WTC11 (cell line): ENCODE results near the gene FAM89B.

Experiments
- ATF2 ChIP-seq: sonication (generic); formaldehyde crosslinking; IDR thresholded peaks from 2 replicates; pipeline ENCODE4 v1.8.1; 2022; ENCODE audit warnings: low read depth, missing genetic modification reagents, borderline replicate concordance
- CREB1 ChIP-seq: sonication (generic); formaldehyde crosslinking; IDR thresholded peaks from 2 replicates; pipeline ENCODE4 v1.8.0; 2023; ENCODE audit warnings: mild to moderate bottlenecking, missing genetic modification reagents
- CTCF ChIP-seq: fragments of 200-600 bp; IDR thresholded peaks from 2 replicates; pipeline ENCODE4 v1.8.0; 2022; ENCODE audit warnings: antibody characterized with exemption
- HMGXB4 ChIP-seq: sonication (generic); formaldehyde crosslinking; IDR thresholded peaks from 2 replicates; pipeline ENCODE4 v1.8.1; 2023; ENCODE audit warnings: mild to moderate bottlenecking, moderate library complexity, missing genetic modification reagents
- NR2C2 ChIP-seq: sonication (generic); formaldehyde crosslinking; IDR thresholded peaks from 2 replicates; pipeline ENCODE4 v1.8.0; 2022; ENCODE audit warnings: mild to moderate bottlenecking, missing genetic modification reagents
- TEAD4 ChIP-seq: sonication (generic); formaldehyde crosslinking; IDR thresholded peaks from 2 replicates; pipeline ENCODE4 v1.8.0; 2022; ENCODE audit warnings: mild to moderate bottlenecking, missing genetic modification reagents
- TP53 ChIP-seq: sonication (generic); formaldehyde crosslinking; IDR thresholded peaks from 2 replicates; pipeline ENCODE4 v1.8.1; 2023; ENCODE audit warnings: mild to moderate bottlenecking, missing genetic modification reagents

GRCh38 chr11:65555693-65556231 is 16.6 kb upstream of the FAM89B start:
- no peak for TF ChIP-seq CTCF
- no peak for TF ChIP-seq TEAD4 (CRISPR knock-in tag)
- TF ChIP-seq ATF2 (CRISPR knock-in tag): no peak
- TF ChIP-seq CREB1 (CRISPR knock-in tag): no peak
- no peak for TF ChIP-seq HMGXB4 (CRISPR knock-in tag)
- TF ChIP-seq NR2C2 (CRISPR knock-in tag): no peak
- TF ChIP-seq TP53 (CRISPR knock-in tag): no peak
